Astrocyte (in vitro differentiated cells and primary cell): ENCODE results near the gene IP6K3. TPM values are rescaled to one million over a fixed set of nuclear protein-coding genes. Genes with fewer than 3 reads are reported as not detected.

ENCODE experiments used
- DNase-seq: peaks from one replicate; pipeline ENCODE4 v3.0.0-alpha.2; 2010; ENCODE audit warnings: low read depth
- FAIRE-seq: peaks from 2 replicates; lab custom pipeline; 2011; peaks lifted over from hg19 to GRCh38; lab: Jason Lieb, UNC
- H2AFZ ChIP-seq: 2 replicates; pipeline ENCODE4 v1.6.0; 2012; ENCODE audit warnings: low read depth, low read length, inconsistent platforms
- H3K27ac ChIP-seq: 2 replicates; pipeline ENCODE4 v1.5.1; 2011; ENCODE audit warnings: low read depth, low read length, inconsistent platforms
- H3K27me3 ChIP-seq: 2 replicates; pipeline ENCODE4 v1.6.0; 2011; ENCODE audit warnings: low read length, inconsistent platforms; ENCODE audit not compliant: insufficient read depth
- H3K36me3 ChIP-seq: 2 replicates; pipeline ENCODE4 v1.5.1; 2011; ENCODE audit warnings: low read length, inconsistent platforms; ENCODE audit not compliant: insufficient read depth
- H3K4me1 ChIP-seq: 2 replicates; pipeline ENCODE4 v1.5.1; 2011; ENCODE audit warnings: low read length, inconsistent platforms; ENCODE audit not compliant: insufficient read depth
- H3K4me2 ChIP-seq: 2 replicates; pipeline ENCODE4 v1.6.0; 2012; ENCODE audit warnings: low read length, inconsistent platforms
- H3K4me3 ChIP-seq: 2 replicates; pipeline ENCODE4 v1.5.1; 2011; ENCODE audit warnings: low read depth, mild to moderate bottlenecking, low read length, inconsistent platforms; ENCODE audit not compliant: insufficient read depth
- H3K79me2 ChIP-seq: 2 replicates; pipeline ENCODE4 v1.6.0; 2012; ENCODE audit warnings: mild to moderate bottlenecking, low read length, inconsistent platforms; ENCODE audit not compliant: insufficient read depth
- H3K9ac ChIP-seq: 2 replicates; pipeline ENCODE4 v1.6.0; 2012; ENCODE audit warnings: mild to moderate bottlenecking, low read length, inconsistent platforms
- H3K9me3 ChIP-seq: 2 replicates; pipeline ENCODE4 v1.5.1; 2012; ENCODE audit warnings: low read depth, mild to moderate bottlenecking, low read length, inconsistent platforms; ENCODE audit not compliant: insufficient read depth
- H4K20me1 ChIP-seq: 2 replicates; pipeline ENCODE4 v1.6.0; 2012; ENCODE audit warnings: low read length, inconsistent platforms; ENCODE audit not compliant: insufficient read depth
- H3K27ac Mint-ChIP-seq: one replicate; pipeline ENCODE4 v1.8.0; 2021; ENCODE audit warnings: mild to moderate bottlenecking, mixed read lengths; ENCODE audit not compliant: unreplicated experiment
- H3K27me3 Mint-ChIP-seq: one replicate; pipeline ENCODE4 v1.8.0; 2021; ENCODE audit warnings: low read depth, mixed read lengths; ENCODE audit not compliant: unreplicated experiment
- H3K36me3 Mint-ChIP-seq: one replicate; pipeline ENCODE4 v1.8.0; 2021; ENCODE audit warnings: low read depth, mixed read lengths; ENCODE audit not compliant: unreplicated experiment
- H3K4me1 Mint-ChIP-seq: one replicate; pipeline ENCODE4 v1.8.0; 2021; ENCODE audit warnings: low read depth, mixed read lengths; ENCODE audit not compliant: unreplicated experiment
- H3K4me3 Mint-ChIP-seq: one replicate; pipeline ENCODE4 v1.8.0; 2021; ENCODE audit warnings: mild to moderate bottlenecking, moderate library complexity, mixed read lengths; ENCODE audit not compliant: unreplicated experiment
- H3K9me3 Mint-ChIP-seq: one replicate; pipeline ENCODE4 v1.8.0; 2021; ENCODE audit warnings: mild to moderate bottlenecking, mixed read lengths; ENCODE audit not compliant: unreplicated experiment
- EZH2 ChIP-seq: IDR thresholded peaks from 2 replicates; pipeline ENCODE4 v1.6.1; 2012; ENCODE audit warnings: mild to moderate bottlenecking, low read length, inconsistent platforms; ENCODE audit not compliant: insufficient read depth
- total RNA-seq: library from RNA; stranded (reverse); gene quantifications from 2 replicates; pipeline ENCODE4 v1.2.1, GENCODE V29; 2021
- TF ChIP-seq, protein P1 (sequence below): IDR thresholded peaks from 2 replicates; pipeline ENCODE4 v1.5.1; 2011; ENCODE audit warnings: low read depth, mild to moderate bottlenecking, inconsistent platforms, low read length, moderate library complexity; ENCODE audit not compliant: insufficient read depth

Gene IP6K3
- total RNA-seq, 1 donor from 2014 or later = 4.6 TPM

DNA sequence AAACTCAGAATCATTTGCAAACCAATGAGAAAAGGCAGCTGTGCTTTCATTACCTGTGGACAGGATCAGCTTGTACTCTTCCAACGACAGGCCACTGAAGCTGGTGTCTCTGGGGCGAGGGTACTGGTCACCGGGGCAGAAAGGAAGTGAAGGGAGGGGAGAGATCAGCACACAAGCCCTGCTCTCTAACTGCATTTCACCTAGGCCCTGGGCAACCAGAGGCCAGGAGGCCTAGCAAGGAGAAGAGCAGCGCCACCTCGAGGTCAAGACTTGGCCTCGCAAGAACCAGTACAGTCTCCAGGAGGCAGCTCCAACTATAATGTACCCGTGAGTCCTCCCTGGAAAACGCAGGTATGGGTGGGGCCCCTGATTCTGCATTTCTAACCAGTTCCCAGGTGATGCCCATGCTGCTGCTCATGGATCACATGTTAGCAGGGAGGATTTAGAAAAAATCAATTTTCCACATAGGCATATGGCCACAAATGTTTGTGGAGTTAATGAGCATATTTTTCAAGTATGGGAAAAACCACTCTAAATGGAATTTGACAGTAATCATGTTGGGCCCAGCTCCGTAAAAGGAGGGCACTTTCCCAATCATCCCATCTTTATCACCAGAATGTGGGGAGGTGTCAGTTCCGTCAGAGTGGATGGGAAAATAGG lies 46.2 kb downstream of the IP6K3 start:
- Histone ChIP-seq H3K9ac (no peak overlapping the region), H3K27me3 (no peaks in the 10 kb centered on the region), H3K4me2 (no peak overlapping the region), H3K4me3 (no peak overlapping the region), H3K27ac (no peak overlapping the region), H2AFZ (no peak overlapping the region), H3K36me3 (no peaks in the 10 kb centered on the region), H3K4me1 (peaks cover 15% of the 10 kb centered on the region), H3K9me3 (no peaks in the 10 kb centered on the region), H4K20me1 (peaks cover 4% of the 10 kb centered on the region), H3K79me2 (no peaks in the 10 kb centered on the region)
- H3K4me1 Mint-ChIP-seq = peaks cover 20% of the 10 kb centered on the region
- no peaks in the 10 kb centered on the region for H3K9me3 Mint-ChIP-seq
- H3K27me3 Mint-ChIP-seq = no peaks in the 10 kb centered on the region
- FAIRE-seq (no peak), DNase-seq (peak; percentile 36)
- no peak overlapping the region for H3K27ac Mint-ChIP-seq
- peaks cover 5% of the 10 kb centered on the region for H3K36me3 Mint-ChIP-seq
- TF ChIP-seq, protein P1, sequence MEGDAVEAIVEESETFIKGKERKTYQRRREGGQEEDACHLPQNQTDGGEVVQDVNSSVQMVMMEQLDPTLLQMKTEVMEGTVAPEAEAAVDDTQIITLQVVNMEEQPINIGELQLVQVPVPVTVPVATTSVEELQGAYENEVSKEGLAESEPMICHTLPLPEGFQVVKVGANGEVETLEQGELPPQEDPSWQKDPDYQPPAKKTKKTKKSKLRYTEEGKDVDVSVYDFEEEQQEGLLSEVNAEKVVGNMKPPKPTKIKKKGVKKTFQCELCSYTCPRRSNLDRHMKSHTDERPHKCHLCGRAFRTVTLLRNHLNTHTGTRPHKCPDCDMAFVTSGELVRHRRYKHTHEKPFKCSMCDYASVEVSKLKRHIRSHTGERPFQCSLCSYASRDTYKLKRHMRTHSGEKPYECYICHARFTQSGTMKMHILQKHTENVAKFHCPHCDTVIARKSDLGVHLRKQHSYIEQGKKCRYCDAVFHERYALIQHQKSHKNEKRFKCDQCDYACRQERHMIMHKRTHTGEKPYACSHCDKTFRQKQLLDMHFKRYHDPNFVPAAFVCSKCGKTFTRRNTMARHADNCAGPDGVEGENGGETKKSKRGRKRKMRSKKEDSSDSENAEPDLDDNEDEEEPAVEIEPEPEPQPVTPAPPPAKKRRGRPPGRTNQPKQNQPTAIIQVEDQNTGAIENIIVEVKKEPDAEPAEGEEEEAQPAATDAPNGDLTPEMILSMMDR = peak; percentile 65
- no peak for TF ChIP-seq EZH2
- H3K4me3 Mint-ChIP-seq = no peak overlapping the region

DNA sequence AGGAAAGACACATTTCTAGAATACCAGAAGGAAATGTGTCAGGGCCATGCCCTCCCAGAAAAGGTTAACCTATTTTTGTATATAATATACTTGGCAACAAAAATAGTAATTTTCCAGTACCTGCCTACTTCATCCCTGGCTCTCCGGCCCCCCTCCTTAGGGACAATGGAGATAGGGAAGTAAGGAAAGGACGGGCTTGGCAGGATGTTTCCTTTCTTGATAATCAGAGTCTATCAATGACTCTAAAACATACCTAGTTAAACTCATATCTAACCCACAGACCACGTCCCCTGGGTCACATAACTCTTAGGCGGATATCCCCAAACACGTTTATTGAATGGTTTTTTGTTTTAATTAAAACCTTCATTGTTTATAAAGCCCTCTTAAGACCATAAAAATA lies 47.0 kb downstream of the IP6K3 start:
- Histone ChIP-seq H3K27me3 (no peaks in the 10 kb centered on the region), H3K4me2 (no peak overlapping the region), H4K20me1 (peaks cover 4% of the 10 kb centered on the region), H3K36me3 (no peaks in the 10 kb centered on the region), H3K9me3 (no peaks in the 10 kb centered on the region), H2AFZ (no peak overlapping the region), H3K4me3 (no peak overlapping the region), H3K9ac (no peak overlapping the region), H3K79me2 (no peaks in the 10 kb centered on the region), H3K27ac (no peak overlapping the region), H3K4me1 (peaks cover 23% of the 10 kb centered on the region)
- H3K36me3 Mint-ChIP-seq = peaks cover 5% of the 10 kb centered on the region
- no peak for FAIRE-seq
- H3K27me3 Mint-ChIP-seq = no peaks in the 10 kb centered on the region
- H3K4me1 Mint-ChIP-seq = peaks cover 15% of the 10 kb centered on the region
- H3K4me3 Mint-ChIP-seq = no peak overlapping the region
- no peak for DNase-seq
- TF ChIP-seq, protein P1 = no peak
- TF ChIP-seq EZH2 = no peak
- no peaks in the 10 kb centered on the region for H3K9me3 Mint-ChIP-seq
- H3K27ac Mint-ChIP-seq = no peak overlapping the region

DNA sequence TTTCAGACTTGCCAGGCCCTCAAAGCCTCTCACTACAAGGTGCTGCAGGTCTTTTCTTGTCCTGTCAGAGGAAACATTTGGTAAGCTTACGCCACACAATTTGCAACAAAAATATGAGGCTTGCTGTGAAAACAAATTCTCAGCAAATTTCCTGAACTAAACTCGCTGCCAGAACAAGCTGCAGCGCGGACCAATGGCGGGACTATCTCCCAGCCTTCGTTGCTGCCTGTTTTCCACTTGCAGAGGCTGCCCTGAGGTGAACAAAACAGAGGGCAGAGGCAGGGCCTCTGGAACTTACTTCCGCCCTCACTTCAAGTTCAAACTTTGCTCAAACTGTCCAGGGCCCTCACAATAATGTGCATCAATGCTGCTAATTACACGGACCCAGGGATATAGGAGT lies 47.6 kb downstream of the IP6K3 start:
- no peaks in the 10 kb centered on the region for H3K9me3 Mint-ChIP-seq
- no peak overlapping the region for H3K4me3 Mint-ChIP-seq
- TF ChIP-seq, protein P1 = no peak
- no peak for TF ChIP-seq EZH2
- Histone ChIP-seq H3K4me1 (peaks cover 29% of the 10 kb centered on the region), H3K9me3 (no peaks in the 10 kb centered on the region), H3K4me3 (no peak overlapping the region), H4K20me1 (peaks cover 4% of the 10 kb centered on the region), H2AFZ (no peak overlapping the region), H3K9ac (no peak overlapping the region), H3K36me3 (no peaks in the 10 kb centered on the region), H3K4me2 (no peak overlapping the region), H3K27ac (no peak overlapping the region), H3K79me2 (no peaks in the 10 kb centered on the region), H3K27me3 (no peaks in the 10 kb centered on the region)
- H3K27me3 Mint-ChIP-seq = no peaks in the 10 kb centered on the region
- FAIRE-seq (no peak), DNase-seq (no peak)
- peaks cover 3% of the 10 kb centered on the region for H3K36me3 Mint-ChIP-seq
- no peak overlapping the region for H3K27ac Mint-ChIP-seq
- peaks cover 18% of the 10 kb centered on the region for H3K4me1 Mint-ChIP-seq
